Fibroblast of lung (primary cell): Measurements from ENCODE around the gene RHOJ.

Source experiments
- EZH2 ChIP-seq: IDR thresholded peaks from 2 replicates; pipeline ENCODE4 v1.5.1; 2012; ENCODE audit warnings: low read length, control low read depth, mild to moderate bottlenecking; ENCODE audit errors: missing control alignments
- TF ChIP-seq, protein P1 (sequence below), 2 donors: IDR thresholded peaks in 1 of 2; conservative IDR thresholded peaks in 1 of 2; 1 replicate in 1 of 2; 2 replicates in 1 of 2; pipeline ENCODE4 v1.5.1; 2011 to 2012; ENCODE audit warnings: low read length in 2 of 2, control low read depth in 1 of 2, inconsistent platforms in 1 of 2, low read depth in 1 of 2, mild to moderate bottlenecking in 1 of 2

DNA sequence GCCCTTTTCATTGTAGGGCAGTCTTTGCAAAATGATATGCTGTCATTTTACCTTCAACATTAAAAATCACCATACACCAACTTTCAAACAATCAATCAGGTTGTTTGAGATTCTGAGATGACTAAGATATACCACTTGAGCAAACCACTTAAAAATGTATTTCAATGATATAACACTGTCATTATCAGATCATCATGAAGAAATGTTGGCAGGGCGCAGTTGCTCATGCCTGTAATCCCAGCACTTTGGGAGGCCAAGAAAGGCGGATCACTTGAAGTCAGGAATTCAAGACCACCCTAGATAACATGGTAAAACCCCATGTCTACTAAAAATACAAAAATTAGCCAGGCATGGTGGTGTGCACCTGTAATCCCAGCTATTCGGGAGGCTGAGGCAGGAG is 13.0 kb upstream of the RHOJ start:
- TF ChIP-seq, protein P1, sequence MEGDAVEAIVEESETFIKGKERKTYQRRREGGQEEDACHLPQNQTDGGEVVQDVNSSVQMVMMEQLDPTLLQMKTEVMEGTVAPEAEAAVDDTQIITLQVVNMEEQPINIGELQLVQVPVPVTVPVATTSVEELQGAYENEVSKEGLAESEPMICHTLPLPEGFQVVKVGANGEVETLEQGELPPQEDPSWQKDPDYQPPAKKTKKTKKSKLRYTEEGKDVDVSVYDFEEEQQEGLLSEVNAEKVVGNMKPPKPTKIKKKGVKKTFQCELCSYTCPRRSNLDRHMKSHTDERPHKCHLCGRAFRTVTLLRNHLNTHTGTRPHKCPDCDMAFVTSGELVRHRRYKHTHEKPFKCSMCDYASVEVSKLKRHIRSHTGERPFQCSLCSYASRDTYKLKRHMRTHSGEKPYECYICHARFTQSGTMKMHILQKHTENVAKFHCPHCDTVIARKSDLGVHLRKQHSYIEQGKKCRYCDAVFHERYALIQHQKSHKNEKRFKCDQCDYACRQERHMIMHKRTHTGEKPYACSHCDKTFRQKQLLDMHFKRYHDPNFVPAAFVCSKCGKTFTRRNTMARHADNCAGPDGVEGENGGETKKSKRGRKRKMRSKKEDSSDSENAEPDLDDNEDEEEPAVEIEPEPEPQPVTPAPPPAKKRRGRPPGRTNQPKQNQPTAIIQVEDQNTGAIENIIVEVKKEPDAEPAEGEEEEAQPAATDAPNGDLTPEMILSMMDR (conservative IDR thresholded peaks at IDR 0.05 in 1 of 2, IDR thresholded peaks at IDR 0.05 in 1 of 2; ENCODE audit: low read depth in 1 of 2, low read length in 2 of 2): no peak
- TF ChIP-seq EZH2: no peak
